Thyroid gland (tissue), 4 donors: ENCODE results near the gene SOX12.

Source experiments
- CTCF ChIP-seq, 6 experiments: fragments of 200-600 bp in 3 of 6; fragments of 450-650 bp in 3 of 6; sonication (generic) in 3 of 6; IDR thresholded peaks; one replicate each; pipeline ENCODE4 v1.5.1; 2016 to 2019; ENCODE audit warnings: antibody characterized with exemption in 6 of 6, mild to moderate bottlenecking in 2 of 6, inconsistent platforms in 1 of 6, moderate library complexity in 1 of 6
- POLR2A ChIP-seq, 2 donors: fragments of 450-650 bp; IDR thresholded peaks; one replicate each; pipeline ENCODE4 v1.6.1; 2017; ENCODE audit warnings: antibody characterized with exemption in 2 of 2, mild to moderate bottlenecking in 2 of 2, moderate library complexity in 1 of 2

GRCh38 chr20:277496-277781 lies 47.9 kb upstream of the SOX12 start:
- TF ChIP-seq CTCF (IDR thresholded peaks at IDR 0.05) (no peak), POLR2A (IDR thresholded peaks at IDR 0.05) (no peak)
